Measurements from ENCODE around the gene ZNF532.

DNA sequence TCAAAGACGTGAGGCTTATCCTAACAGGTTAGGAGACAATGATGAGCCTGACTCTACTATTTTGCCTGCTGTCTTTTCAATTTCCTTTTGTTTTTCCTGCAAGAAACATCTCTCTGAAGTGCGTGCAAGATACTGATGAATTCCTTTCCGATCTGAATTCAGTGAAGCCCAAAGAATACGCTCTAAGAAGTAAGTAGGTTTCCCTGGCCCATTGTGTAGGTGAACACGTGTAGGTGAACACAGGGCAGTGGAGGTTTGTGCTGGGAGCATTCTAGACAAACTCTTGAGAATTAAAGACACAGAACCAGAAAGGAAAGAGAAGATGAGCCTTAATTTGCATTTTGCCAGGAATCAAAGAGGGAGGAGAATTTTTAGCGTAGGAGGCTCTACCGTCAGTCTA lies 132.0 kb downstream of the ZNF532 start:
- TF ChIP-seq, protein P1, sequence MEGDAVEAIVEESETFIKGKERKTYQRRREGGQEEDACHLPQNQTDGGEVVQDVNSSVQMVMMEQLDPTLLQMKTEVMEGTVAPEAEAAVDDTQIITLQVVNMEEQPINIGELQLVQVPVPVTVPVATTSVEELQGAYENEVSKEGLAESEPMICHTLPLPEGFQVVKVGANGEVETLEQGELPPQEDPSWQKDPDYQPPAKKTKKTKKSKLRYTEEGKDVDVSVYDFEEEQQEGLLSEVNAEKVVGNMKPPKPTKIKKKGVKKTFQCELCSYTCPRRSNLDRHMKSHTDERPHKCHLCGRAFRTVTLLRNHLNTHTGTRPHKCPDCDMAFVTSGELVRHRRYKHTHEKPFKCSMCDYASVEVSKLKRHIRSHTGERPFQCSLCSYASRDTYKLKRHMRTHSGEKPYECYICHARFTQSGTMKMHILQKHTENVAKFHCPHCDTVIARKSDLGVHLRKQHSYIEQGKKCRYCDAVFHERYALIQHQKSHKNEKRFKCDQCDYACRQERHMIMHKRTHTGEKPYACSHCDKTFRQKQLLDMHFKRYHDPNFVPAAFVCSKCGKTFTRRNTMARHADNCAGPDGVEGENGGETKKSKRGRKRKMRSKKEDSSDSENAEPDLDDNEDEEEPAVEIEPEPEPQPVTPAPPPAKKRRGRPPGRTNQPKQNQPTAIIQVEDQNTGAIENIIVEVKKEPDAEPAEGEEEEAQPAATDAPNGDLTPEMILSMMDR (IDR thresholded peaks at IDR 0.05; ENCODE audit: insufficient read depth, low read length), result no peak
- TF ChIP-seq, protein P2, sequence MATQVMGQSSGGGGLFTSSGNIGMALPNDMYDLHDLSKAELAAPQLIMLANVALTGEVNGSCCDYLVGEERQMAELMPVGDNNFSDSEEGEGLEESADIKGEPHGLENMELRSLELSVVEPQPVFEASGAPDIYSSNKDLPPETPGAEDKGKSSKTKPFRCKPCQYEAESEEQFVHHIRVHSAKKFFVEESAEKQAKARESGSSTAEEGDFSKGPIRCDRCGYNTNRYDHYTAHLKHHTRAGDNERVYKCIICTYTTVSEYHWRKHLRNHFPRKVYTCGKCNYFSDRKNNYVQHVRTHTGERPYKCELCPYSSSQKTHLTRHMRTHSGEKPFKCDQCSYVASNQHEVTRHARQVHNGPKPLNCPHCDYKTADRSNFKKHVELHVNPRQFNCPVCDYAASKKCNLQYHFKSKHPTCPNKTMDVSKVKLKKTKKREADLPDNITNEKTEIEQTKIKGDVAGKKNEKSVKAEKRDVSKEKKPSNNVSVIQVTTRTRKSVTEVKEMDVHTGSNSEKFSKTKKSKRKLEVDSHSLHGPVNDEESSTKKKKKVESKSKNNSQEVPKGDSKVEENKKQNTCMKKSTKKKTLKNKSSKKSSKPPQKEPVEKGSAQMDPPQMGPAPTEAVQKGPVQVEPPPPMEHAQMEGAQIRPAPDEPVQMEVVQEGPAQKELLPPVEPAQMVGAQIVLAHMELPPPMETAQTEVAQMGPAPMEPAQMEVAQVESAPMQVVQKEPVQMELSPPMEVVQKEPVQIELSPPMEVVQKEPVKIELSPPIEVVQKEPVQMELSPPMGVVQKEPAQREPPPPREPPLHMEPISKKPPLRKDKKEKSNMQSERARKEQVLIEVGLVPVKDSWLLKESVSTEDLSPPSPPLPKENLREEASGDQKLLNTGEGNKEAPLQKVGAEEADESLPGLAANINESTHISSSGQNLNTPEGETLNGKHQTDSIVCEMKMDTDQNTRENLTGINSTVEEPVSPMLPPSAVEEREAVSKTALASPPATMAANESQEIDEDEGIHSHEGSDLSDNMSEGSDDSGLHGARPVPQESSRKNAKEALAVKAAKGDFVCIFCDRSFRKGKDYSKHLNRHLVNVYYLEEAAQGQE (IDR thresholded peaks at IDR 0.05; ENCODE audit: insufficient replicate concordance, low read depth), result no peak

Measured in HL-60 (cell line).